NB4 (cell line): Measurements from ENCODE around the gene ITGA6.
A peak's percentile ranks its signal among the peaks of the same experiment; 100 is the strongest.

Source experiments
- DNase-seq: peaks from one replicate; pipeline ENCODE4 v3.0.0; 2010; ENCODE audit warnings: low read depth
- H3K4me3 ChIP-seq: one replicate; pipeline ENCODE4 v1.5.1; 2011; ENCODE audit warnings: mild to moderate bottlenecking, low read depth, low read length, moderate library complexity
- MYC ChIP-seq: IDR thresholded peaks from 2 replicates; pipeline ENCODE4 v1.6.1; 2011; ENCODE audit warnings: low read depth, low read length
- POLR2A ChIP-seq: IDR thresholded peaks from 2 replicates; pipeline ENCODE4 v1.6.1; 2011; ENCODE audit warnings: mild to moderate bottlenecking; ENCODE audit not compliant: insufficient read length; ENCODE audit errors: extremely low read depth
- TF ChIP-seq, protein P1 (sequence below): IDR thresholded peaks from 2 replicates; pipeline ENCODE4 v1.6.1; 2011; ENCODE audit warnings: low read depth, low read length
- TF ChIP-seq, protein P2 (sequence below): IDR thresholded peaks from one replicate; pipeline ENCODE4 v1.5.1; 2012; ENCODE audit warnings: low read depth, low read length

Gene ITGA6

DNA sequence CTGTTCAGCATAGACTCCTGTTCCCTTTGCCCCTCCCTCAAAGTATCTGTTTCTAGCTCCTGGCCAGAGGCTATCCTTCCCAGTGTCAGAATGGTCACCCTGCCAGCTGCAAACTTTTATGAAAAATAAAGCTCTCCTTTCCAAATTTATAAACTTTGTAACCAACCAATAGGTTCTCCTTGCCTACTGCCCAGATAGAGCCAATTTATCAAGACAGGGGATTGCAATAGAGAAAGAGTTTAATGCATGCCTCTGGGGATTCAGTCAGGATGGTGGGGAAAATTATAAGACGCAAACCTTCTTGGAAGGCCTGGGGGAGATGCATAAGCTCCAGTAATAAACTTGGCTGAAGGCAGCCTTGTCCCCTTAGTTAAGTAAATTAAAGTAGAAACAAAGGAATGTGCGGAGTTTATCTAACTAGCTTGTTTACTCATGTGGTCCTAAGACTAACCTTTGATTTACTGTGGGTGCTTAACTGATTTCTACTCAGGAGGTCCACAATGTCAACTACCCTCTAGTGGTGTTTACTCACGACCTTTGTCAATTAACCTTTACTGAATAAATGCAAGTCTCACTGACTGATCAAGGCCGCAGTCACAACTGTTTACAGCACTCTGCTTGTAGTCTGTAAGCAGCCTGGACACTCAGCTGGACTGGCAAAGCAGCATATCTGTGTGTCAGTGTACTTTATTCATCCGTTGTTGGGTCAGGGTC lies 85.6 kb downstream of the ITGA6 start:
- DNase-seq, result no peak
- H3K4me3 ChIP-seq, result no peak overlapping the region
- no peak for TF ChIP-seq MYC
- TF ChIP-seq POLR2A, result no peak
- TF ChIP-seq, protein P1, sequence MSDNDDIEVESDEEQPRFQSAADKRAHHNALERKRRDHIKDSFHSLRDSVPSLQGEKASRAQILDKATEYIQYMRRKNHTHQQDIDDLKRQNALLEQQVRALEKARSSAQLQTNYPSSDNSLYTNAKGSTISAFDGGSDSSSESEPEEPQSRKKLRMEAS, result no peak
- TF ChIP-seq, protein P2, sequence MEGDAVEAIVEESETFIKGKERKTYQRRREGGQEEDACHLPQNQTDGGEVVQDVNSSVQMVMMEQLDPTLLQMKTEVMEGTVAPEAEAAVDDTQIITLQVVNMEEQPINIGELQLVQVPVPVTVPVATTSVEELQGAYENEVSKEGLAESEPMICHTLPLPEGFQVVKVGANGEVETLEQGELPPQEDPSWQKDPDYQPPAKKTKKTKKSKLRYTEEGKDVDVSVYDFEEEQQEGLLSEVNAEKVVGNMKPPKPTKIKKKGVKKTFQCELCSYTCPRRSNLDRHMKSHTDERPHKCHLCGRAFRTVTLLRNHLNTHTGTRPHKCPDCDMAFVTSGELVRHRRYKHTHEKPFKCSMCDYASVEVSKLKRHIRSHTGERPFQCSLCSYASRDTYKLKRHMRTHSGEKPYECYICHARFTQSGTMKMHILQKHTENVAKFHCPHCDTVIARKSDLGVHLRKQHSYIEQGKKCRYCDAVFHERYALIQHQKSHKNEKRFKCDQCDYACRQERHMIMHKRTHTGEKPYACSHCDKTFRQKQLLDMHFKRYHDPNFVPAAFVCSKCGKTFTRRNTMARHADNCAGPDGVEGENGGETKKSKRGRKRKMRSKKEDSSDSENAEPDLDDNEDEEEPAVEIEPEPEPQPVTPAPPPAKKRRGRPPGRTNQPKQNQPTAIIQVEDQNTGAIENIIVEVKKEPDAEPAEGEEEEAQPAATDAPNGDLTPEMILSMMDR, result no peak

DNA sequence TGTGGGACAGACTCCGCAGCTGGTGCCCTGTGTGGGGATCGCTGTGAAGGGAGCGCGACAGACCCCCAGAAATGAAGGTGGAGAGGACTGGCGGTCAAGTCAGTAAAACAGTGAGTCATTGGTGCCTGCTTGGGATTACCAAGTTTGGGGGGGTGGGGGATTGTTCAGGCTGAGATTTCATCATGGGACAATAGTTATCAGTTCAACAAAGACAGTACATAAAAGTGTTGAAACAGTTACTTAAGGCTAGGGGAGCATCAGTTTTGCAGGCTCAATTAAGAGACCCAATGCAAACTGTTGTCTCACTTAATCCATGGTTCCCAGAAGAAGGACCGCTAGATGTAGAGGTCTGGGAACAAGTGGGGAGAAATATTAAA lies 86.1 kb downstream of the ITGA6 start:
- TF ChIP-seq POLR2A, result no peak
- H3K4me3 ChIP-seq, result no peak overlapping the region
- DNase-seq, result peak; percentile 82

DNA sequence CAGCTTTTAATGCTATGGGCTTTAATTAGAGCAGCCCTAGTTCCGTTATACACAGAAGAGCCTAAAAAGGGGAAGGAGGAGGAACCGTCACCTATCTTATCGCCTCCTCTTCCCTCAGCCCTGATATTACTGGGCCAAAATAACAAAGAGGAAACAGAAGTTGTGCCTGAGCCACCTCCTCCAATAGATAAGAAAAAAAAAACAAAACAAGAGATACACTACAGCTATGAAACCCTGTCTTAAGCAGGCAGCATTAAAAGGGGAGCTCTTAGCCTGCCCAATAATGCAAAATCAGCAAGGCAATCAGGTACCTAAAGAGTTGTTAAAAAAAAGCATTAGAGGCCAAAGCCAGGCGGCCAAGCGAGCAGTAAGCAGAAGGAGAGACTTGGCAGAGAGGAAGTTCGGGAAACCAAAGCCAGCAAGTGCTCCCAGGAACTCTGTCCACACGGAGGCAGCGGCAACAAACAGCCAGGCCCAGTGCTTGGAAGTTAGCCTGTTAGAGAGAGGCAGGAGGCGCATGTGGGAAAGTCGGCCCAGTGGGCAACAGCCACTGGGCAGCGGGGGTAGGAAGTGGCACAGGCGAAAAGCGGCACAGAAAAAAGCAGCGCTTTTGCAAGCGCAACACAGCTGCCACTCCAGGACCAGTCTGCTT lies 86.7 kb downstream of the ITGA6 start:
- TF ChIP-seq, protein P1, result peak; percentile 56
- TF ChIP-seq, protein P2, result no peak
- TF ChIP-seq MYC (peak; percentile 54; the same call in 1 of the 2 replicates), POLR2A (peak; percentile 39)
- DNase-seq, result peak; percentile 95
- H3K4me3 ChIP-seq, result peak overlapping the region; percentile 51

DNA sequence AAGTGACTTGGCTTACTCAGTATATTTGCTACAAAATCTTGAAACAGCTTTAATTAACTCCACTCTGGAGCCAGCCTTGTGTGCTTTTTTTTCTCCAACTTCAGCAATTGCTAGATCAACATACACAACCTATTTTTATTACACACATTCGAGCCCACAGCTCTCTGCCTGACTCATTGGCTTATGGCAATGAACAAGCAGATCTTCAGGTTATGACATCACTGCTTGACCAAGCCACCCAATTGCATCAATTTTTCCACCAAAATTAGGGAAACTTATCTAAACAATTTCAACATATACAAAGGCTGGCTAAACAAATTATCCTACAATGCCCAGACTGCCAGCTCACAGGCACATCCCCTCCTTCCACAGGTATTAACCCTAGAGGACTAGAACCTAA lies 88.9 kb downstream of the ITGA6 start:
- DNase-seq, result peak; percentile 71
- TF ChIP-seq, protein P2, result no peak
- TF ChIP-seq POLR2A (no peak), MYC (no peak)
- H3K4me3 ChIP-seq, result no peak overlapping the region

DNA sequence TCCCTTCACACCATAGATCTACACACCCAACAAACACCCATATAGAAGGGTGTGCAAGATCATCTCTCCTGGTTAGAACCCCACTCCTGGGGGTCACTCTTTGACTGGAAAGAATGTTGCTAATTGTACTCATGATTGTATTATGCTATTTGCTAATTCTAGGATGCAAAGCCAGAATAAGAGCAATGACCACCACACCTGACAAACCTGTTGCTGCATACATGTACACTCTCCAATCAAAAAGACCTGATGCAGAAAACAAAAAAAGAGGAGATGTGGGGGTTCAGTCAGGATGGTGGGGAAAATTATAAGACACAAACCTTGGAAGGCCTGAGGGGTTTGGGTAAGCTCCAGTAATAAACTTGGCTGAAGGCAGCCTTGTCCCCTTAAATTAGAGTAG lies 91.6 kb downstream of the ITGA6 start:
- H3K4me3 ChIP-seq, result no peak overlapping the region
- TF ChIP-seq MYC (no peak), POLR2A (no peak)
- TF ChIP-seq, protein P2, result no peak
- TF ChIP-seq, protein P1, result no peak
- no peak for DNase-seq

DNA sequence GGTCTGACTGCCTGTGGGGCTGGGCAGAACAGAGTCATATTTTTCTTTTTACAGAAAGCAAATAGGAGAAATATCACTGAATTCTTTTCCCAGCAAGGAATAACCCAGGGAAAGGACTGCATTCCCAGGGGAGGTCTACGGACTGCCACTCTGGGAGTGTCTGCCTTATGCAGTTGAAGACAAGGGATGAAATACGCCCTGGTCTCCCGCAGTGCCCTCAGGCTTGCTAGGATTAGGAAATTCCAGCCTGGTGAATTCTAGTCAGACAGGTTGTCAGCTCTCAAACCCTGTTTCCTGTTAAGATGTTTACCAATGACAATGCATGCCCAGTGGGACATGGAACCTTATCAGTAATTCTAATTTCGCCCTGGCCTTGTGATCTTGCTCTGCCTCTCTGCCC lies 98.2 kb downstream of the ITGA6 start:
- TF ChIP-seq MYC (no peak), POLR2A (no peak)
- TF ChIP-seq, protein P1, result no peak
- TF ChIP-seq, protein P2, result no peak
- H3K4me3 ChIP-seq, result no peak overlapping the region
- DNase-seq, result no peak
